B cell (primary cell): ENCODE data around the gene IRF8.

Experiments used
- EZH2 ChIP-seq: IDR thresholded peaks from 2 replicates; pipeline ENCODE4 v1.6.1; 2012; ENCODE audit warnings: borderline replicate concordance, low read depth, mild to moderate bottlenecking, moderate library complexity, low read length; ENCODE audit not compliant: insufficient read depth, poor library complexity, severe bottlenecking
- TF ChIP-seq, protein P1 (sequence below): fragments of 200-600 bp; IDR thresholded peaks from one replicate; pipeline ENCODE4 v1.8.0; 2022; ENCODE audit warnings: antibody characterized with exemption, mild to moderate bottlenecking

GRCh38 chr16:85901773-85902365, 2.9 kb downstream of the IRF8 start:
- TF ChIP-seq, protein P1, sequence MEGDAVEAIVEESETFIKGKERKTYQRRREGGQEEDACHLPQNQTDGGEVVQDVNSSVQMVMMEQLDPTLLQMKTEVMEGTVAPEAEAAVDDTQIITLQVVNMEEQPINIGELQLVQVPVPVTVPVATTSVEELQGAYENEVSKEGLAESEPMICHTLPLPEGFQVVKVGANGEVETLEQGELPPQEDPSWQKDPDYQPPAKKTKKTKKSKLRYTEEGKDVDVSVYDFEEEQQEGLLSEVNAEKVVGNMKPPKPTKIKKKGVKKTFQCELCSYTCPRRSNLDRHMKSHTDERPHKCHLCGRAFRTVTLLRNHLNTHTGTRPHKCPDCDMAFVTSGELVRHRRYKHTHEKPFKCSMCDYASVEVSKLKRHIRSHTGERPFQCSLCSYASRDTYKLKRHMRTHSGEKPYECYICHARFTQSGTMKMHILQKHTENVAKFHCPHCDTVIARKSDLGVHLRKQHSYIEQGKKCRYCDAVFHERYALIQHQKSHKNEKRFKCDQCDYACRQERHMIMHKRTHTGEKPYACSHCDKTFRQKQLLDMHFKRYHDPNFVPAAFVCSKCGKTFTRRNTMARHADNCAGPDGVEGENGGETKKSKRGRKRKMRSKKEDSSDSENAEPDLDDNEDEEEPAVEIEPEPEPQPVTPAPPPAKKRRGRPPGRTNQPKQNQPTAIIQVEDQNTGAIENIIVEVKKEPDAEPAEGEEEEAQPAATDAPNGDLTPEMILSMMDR: no peak
- TF ChIP-seq EZH2: no peak
